Measurements from ENCODE around the gene ENC1.
A peak's percentile ranks its signal among the peaks of the same experiment; 100 is the strongest.
"Not testable (repeated sequence)": the region's sequence is repeated elsewhere in the genome, so short reads cannot be mapped to it uniquely, and the experiment has no call there.

ENC1 gene

GRCh38 chr5:74640450-74640953 lies at the start of gene ENC1:
TSS of gene ENC1 (minus strand) at chr5:74640728. CDS start at chr5:74636485, 4,243 bp downstream.
- peak; percentile 83 for DNase-seq

DNA sequence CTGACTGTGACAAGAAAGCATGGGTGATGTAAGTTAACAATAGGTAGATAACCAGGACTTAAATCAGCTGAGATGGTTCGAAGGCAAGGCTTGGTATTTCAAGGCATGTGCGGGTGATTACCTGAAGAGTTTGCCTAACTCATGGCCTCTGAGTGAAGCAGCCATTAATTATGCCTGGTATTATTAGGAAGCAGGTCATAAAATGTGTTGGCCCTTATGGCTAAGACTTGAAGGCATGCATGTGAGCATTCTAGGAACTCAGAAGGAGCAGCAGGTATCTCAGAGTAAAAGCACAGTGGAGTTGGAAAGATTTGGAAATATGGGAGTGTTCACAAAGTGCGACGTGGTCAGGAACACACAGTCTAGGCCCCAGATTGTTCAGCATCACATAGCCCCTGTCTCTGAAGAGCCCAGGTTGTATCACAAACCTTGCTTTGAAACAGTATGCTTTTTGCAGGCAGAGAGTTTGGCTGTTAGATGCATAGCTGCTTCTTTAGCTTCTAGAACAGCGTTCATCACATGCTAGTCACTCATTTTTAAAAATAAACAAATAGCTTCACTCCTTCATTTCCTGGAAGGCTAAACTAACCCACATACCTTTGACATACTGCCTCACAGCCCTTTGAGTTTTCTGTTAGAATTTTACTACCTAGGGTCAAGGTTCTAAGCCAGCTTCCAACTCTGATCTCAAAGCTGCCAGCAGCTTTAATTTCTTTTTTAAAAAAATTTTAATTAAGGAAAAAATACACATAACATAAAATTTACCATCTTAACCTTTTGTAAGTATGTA lies 46.6 kb upstream of the ENC1 start:
- DNase-seq = no peak

DNA sequence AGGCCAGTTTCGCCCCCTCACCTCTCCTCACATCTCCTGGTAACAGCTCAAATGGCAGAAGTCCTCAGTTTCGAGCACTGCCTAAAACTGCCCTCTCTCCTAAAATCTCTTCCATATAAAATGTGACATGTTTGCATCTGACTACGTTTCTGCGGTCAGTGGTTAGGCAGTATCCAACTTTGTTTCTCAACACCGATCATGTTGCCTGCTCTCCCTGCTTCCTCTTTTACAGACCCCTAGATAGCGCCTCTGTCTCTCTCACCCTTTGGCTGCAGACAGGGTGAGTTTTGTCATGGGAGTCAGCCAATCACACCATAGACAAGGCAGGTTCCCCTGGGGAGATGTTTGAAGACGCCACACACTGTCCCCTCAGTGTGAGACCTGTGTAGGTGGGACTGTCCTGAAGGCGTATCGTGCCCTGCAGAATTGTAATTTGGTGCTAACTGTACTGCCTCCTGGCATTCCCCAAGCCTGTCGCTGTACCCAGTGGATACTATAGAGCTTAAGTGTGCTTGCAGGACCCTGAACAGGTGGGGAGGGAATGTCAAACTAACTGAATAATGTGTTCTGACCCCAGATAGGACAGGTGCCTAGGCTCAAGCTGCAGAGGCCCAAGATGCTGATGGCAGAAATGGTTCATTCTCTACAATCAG lies 45.6 kb upstream of the ENC1 start:
- DNase-seq = peak; percentile 56

- DNase-seq = peak; percentile 84
Measured at GRCh38 chr5:74684900-74685851, 44.6 kb upstream of the ENC1 start, which contains the start of gene HEXB. TSS of gene HEXB (plus strand) at chr5:74685233. CDS start at chr5:74685261, 28 bp downstream.

DNA sequence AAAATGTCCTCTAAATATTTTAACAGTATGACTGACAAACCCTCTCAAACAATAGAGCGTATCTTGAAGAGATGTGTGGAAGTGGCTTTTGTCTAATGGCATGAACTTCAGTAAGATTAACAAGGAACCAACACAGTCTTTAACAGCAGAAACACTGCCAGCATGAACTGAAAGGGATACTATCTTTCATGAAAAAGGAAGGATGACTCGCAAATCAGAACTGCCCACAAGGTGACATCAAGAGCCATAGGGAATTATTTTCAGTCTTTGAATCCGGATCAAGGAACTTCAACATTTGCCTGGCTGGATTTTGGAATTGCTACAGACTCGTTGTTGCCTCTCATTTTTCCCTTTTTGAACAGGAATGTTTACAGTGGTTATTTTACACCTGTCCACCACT lies 39.4 kb upstream of the ENC1 start:
- no peak for DNase-seq

DNA sequence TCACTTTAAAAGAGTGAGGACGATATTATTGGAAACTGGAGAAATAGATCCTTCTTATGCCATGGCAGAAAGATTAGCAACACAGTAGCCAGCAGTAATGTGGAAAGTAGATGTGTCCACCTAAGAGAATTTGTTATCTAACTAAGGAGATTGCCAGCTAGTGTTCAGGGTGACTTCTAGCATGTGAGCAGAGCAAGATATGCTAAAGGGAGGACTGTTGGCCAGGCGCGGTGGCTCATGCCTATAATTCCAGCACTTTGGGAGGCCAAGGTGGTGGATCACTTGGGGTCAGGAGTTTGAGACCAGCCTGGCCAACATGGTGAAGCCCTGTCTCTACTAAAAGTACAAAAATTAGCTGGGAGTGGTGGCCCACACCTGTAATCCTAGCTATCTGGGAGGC lies 38.8 kb upstream of the ENC1 start:
- not testable (repeated sequence) for DNase-seq

GRCh38 chr5:74678123-74678522 lies 37.6 kb upstream of the ENC1 start:
- not testable (repeated sequence) for DNase-seq

GRCh38 chr5:74676466-74676865 lies 35.9 kb upstream of the ENC1 start:
- DNase-seq = not testable (repeated sequence)

DNA sequence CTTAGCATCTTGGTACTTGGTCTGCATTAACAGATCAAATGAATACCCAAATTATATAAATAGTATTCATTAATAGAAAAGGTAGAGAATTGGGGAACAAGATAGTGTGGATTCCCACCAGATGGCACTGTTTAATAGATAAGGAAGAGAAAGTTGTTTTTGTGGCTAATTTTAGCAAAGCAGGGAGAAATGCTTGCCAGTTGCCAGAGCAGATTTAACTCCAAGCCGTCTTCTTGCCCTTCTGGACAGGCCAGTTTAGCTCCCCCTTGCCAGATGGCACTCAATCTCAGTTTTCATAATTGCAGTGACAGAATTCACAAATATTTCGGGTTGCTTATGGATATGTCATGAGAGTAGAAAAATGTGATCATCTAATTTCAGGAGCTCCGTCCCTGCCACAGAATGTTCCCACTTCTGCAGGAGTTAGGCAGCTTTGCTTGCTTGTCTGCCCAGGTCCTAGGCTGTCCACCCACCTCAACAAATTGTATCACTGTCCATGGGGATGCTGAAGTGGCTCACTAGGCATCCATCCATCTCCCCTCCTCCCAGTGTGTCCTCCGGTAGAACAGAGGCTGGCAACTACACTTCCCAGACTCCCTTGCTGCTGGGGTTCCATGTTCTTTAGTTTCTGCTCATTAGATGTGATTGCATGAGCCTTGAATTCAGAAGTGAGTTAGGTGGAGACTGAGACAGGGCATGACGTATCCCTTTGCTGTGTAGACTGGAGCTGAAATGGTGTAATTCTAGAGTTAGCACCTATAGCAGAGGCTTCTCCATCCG lies 32.7 kb upstream of the ENC1 start:
- DNase-seq = no peak

DNA sequence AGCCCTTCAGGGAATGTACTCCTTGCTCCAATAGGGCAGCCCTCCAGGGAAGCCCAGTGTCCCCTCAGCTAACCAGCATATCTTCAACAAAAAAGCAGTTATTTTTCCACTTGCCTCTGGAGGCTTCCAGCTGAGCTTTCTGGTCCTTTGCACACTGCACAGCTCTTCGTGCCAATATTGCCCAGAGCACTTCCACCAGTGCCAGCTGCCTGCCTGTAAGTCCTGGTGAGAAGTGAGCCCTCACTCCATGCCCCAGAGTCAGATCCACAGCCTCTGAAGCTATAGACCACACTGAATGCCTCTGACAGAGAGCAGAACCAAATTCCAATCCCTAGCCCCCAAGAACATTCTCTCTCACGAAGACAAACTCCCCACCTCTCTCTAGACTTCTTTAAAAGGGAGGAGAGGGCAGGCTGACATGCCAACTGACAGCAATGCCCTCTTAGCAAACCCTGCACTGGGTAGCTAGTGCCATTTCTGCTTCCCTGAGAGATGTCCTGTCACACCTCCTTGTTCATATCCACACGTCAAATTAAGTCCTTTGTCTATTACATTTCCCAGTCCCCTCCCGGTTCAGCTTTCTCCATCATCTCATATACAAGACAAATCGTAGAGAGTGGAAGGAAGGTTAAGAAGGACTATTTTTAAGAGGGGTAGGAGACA lies 31.8 kb upstream of the ENC1 start:
- no peak for DNase-seq

GRCh38 chr5:74670396-74671038 lies 30.0 kb upstream of the ENC1 start:
- no peak for DNase-seq

DNA sequence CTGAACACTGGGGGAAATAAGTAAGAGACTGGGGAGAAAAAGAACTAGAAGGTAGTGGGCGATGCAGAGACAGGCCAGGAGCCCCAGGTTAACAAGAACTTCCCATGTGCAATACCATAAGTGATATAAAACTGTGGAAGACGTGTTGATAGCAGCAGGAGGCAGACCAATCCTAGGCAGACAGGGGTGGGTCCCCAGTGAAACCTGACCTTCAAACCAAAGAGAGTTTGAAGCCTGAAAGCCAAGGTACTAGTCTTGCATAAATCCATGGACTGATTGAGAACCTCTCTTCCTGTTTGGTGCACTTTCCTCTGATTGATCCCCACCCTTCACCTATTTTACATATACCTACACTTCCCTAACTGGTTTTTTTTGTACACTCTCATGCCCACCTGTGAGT lies 29.3 kb upstream of the ENC1 start:
- DNase-seq = no peak

- DNase-seq = no peak
Measured at GRCh38 chr5:74667396-74667795, 26.9 kb upstream of the ENC1 start.

- no peak for DNase-seq
Measured at GRCh38 chr5:74665816-74666215, 25.3 kb upstream of the ENC1 start.

GRCh38 chr5:74665273-74665672 lies 24.7 kb upstream of the ENC1 start:
- DNase-seq = no peak

DNA sequence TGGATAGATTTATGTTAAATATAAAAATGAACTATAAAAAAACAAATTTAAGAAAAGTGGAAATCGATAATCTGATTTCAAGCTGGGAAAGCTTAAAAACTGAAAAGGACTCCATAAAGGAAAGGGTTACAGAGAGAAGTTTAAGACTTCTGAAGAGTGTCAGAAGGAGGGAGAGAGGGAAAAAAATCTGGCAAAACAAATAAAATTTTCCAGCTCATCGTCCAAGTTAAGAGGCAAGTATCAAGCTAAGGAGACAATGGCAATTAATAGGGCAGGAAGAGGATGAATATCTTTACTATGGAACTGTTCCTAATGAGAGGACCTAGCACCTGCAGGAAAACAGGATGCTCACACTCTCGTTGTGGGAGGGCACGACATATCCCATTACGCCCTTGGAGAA lies 24.0 kb upstream of the ENC1 start:
- DNase-seq = no peak

DNA sequence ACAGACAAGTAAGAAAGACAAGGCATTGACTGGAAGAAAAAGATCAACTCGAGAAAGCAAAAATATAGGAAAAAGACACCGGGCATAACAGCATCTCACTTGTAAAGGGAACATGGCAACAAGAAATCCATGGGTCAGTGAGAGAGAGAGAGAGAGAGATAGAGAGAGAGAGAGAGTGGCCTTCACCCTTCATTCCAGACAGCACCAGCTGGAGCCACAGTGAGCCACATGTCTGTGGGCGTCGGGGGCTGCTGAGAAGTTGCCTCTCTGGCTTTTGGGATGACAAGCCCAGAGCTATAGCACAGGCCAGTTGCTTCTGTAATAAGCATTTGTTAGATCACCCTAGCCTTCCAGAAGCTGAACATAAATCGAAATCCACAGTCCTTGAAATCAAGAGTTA lies 20.3 kb upstream of the ENC1 start:
- DNase-seq = no peak

DNA sequence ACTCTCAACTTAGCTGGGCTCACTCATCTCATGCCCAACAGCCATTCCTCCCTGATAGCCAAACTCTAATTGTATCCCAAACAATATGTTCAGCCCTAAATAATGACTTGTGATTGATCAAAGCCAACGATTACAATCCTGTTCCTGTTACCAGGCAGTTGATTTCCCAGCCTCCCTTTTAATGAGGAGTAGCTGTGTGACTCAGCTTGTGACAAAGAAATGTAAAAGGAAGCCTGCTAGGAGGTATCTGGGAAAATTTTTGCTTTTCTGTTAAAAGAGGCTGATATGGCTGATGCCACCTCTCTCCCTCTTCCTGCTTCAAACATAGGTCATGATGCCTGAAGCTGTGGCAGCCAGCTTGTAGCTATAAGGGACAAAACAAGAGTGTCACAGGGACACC lies 19.6 kb upstream of the ENC1 start:
- DNase-seq = no peak

DNA sequence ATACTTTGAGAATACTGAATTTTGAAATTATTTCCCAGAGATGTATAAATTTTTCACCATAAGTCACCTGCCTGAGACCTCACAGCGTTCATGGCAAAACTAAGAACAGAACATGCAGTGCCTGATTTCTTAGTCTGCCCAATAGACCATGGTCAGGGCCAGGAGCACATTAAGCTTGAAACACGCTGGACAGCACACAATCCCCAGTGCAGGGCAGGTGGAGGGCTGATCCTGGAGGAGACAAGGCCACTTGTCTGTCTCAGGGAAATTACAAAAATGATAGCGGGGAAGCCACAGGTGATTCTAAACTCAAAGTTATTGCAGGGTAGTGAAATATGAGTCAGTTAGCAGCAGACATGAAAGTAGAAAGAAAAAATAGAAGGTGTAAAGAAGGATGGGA lies 18.6 kb upstream of the ENC1 start:
- DNase-seq = no peak

DNA sequence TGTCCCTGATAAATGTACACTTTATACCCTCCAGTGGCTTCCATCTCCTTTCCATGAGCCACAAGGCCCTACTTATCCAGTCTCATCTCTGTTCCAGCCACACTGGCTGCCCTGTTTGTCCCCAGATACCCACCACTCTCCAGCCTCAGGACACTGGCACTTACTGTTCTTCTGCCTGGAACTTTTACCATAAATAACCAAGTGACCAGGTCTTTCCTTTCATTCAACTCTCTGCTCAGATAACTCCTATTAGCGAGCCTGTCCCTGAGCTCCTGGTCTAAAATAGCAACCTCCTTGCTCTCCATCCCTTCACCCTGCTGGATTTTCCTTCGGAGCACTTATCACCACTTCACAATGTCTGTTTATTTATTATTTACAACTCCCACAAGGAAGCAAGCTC lies 16.6 kb upstream of the ENC1 start:
- no peak for DNase-seq

DNA sequence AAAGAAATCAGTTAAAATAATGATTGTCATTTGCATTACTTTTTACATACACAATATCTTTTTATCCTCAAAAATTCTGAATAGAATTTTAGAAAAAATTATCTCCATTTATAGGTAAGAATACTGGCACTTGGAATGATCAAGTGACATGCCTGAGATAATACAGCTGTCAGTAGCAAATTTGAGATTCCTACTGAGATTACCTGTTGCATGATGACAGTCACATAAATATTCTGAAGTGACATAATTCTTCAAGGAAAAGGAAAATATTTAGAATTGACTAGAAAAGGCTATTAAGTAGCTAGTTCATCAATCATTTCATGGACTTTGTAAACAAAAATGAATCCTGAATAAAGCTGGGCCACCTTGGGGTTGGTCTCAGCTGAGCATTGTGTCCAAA lies 15.2 kb upstream of the ENC1 start:
- DNase-seq = no peak
